HG02678 (cell line): ENCODE data around the gene ROBO3.

ENCODE experiments used
- ATAC-seq: cut with Tn5 transposase; IDR thresholded peaks from one replicate; pipeline ENCODE4 v1.9.1; 2021; ENCODE audit warnings: mild to moderate bottlenecking, moderate library complexity; ENCODE audit not compliant: unreplicated experiment

ROBO3 gene

GRCh38 chr11:124917115-124917637, 51.9 kb downstream of the ROBO3 start:
- no peak for ATAC-seq

- ATAC-seq: no peak
Observed at GRCh38 chr11:124918950-124919349, 53.7 kb downstream of the ROBO3 start, which contains the start of gene HEPN1. Gene HEPN1, plus strand, starts transcription at chr11:124919250.

GRCh38 chr11:124919898-124920297, 54.7 kb downstream of the ROBO3 start:
- ATAC-seq: no peak

GRCh38 chr11:124920356-124920755, 55.1 kb downstream of the ROBO3 start:
- no peak for ATAC-seq

GRCh38 chr11:124920870-124921609, 55.8 kb downstream of the ROBO3 start:
- ATAC-seq: peak; percentile 80

GRCh38 chr11:124922831-124923230, 57.6 kb downstream of the ROBO3 start:
- ATAC-seq: no peak

GRCh38 chr11:124923296-124923695, 58.1 kb downstream of the ROBO3 start:
- ATAC-seq: no peak

- ATAC-seq: no peak
Observed at GRCh38 chr11:124928942-124929665, 63.9 kb downstream of the ROBO3 start.

- ATAC-seq: peak; percentile 84
Observed at GRCh38 chr11:124930799-124931198, 65.6 kb downstream of the ROBO3 start.
